Stimulated activated naive CD8-positive, alpha-beta T cell treated with anti-CD3 and anti-CD28 coated beads, Interleukin-15, Interleukin-2, amounts not matched to agents 100 ng/mL and 50 ng/mL, for 24 hours (primary cell): ENCODE data around the gene SLIT1.
"Not testable (repeated sequence)": the region's sequence is repeated elsewhere in the genome, so short reads cannot be mapped to it uniquely, and the experiment has no call there.

Experiments used
- H3K27ac Mint-ChIP-seq: one replicate; pipeline ENCODE4 v1.8.0; 2021; ENCODE audit warnings: mild to moderate bottlenecking, mixed read lengths
- H3K27me3 Mint-ChIP-seq: one replicate; pipeline ENCODE4 v1.8.0; 2021; ENCODE audit warnings: mixed read lengths
- H3K36me3 Mint-ChIP-seq: one replicate; pipeline ENCODE4 v1.8.0; 2021; ENCODE audit warnings: low read depth, mixed read lengths
- H3K4me1 Mint-ChIP-seq: one replicate; pipeline ENCODE4 v1.8.0; 2021; ENCODE audit warnings: low read depth, mixed read lengths
- H3K4me3 Mint-ChIP-seq: one replicate; pipeline ENCODE4 v1.8.0; 2021; ENCODE audit warnings: mild to moderate bottlenecking, mixed read lengths
- H3K9me3 Mint-ChIP-seq: one replicate; pipeline ENCODE4 v1.8.0; 2021; ENCODE audit warnings: mixed read lengths

SLIT1 gene

GRCh38 chr10:97087296-97087695 is 98.5 kb downstream of the SLIT1 start:
- Mint-ChIP-seq H3K4me3 (no peak overlapping the region), H3K9me3 (no peaks in the 10 kb centered on the region), H3K27me3 (peaks cover 43% of the 10 kb centered on the region), H3K4me1 (no peaks in the 10 kb centered on the region), H3K36me3 (no peaks in the 10 kb centered on the region), H3K27ac (no peak overlapping the region)

- no peaks in the 10 kb centered on the region for H3K9me3 Mint-ChIP-seq
- H3K27me3 Mint-ChIP-seq = peaks cover 47% of the 10 kb centered on the region
- no peak overlapping the region for H3K27ac Mint-ChIP-seq
- no peaks in the 10 kb centered on the region for H3K36me3 Mint-ChIP-seq
- no peaks in the 10 kb centered on the region for H3K4me1 Mint-ChIP-seq
- H3K4me3 Mint-ChIP-seq = no peak overlapping the region
These were observed 99.2 kb downstream of the SLIT1 start for GRCh38 chr10:97086530-97086929.

GRCh38 chr10:97083228-97083829 is 102.4 kb downstream of the SLIT1 start:
- Mint-ChIP-seq H3K27ac (no peak overlapping the region), H3K4me1 (no peaks in the 10 kb centered on the region), H3K27me3 (peaks cover 48% of the 10 kb centered on the region), H3K9me3 (no peaks in the 10 kb centered on the region), H3K36me3 (no peaks in the 10 kb centered on the region), H3K4me3 (no peak overlapping the region)

- H3K4me3 Mint-ChIP-seq, H3K9me3 Mint-ChIP-seq, H3K36me3 Mint-ChIP-seq, H3K27ac Mint-ChIP-seq, H3K4me1 Mint-ChIP-seq: not testable (repeated sequence)
- peaks cover 45% of the 10 kb centered on the region for H3K27me3 Mint-ChIP-seq
These were observed 103.2 kb downstream of the SLIT1 start for GRCh38 chr10:97082575-97082974.

DNA sequence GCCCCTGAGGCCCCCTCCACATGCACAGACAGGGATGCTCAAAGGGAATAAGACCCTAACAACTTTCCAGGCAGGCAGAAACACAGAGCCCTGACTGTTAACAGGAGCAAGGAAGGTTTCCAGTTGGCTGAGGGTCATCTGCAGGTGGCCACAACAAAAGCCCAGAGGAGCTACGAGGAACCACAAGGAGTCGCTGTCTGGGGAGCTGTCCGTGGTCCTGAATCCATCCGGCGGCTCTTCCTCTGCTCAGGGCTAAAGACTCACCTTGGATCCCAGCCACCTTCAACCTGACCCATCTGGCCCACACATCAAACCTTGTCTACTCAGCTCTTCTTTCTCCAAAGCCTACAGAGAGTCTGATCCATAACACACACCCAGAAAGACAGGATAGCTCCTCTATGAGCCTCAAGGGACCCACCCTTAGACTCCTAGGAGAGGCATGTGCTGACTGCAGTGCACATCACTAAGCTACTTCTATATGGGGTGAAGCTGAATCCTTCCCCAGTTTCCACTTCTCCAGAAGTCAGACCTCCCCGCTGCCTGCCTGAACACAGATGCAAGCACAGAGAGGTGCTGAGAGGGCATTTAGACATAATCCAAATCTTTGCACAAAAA is 104.0 kb downstream of the SLIT1 start:
- Mint-ChIP-seq H3K27me3 (peaks cover 44% of the 10 kb centered on the region), H3K4me3 (no peak overlapping the region), H3K27ac (no peak overlapping the region), H3K36me3 (no peaks in the 10 kb centered on the region), H3K9me3 (no peaks in the 10 kb centered on the region), H3K4me1 (no peaks in the 10 kb centered on the region)

GRCh38 chr10:97080051-97080776 is 105.5 kb downstream of the SLIT1 start:
- Mint-ChIP-seq H3K27ac (no peak overlapping the region), H3K4me1 (no peaks in the 10 kb centered on the region), H3K36me3 (no peaks in the 10 kb centered on the region), H3K4me3 (no peak overlapping the region), H3K9me3 (no peaks in the 10 kb centered on the region), H3K27me3 (peaks cover 45% of the 10 kb centered on the region)

DNA sequence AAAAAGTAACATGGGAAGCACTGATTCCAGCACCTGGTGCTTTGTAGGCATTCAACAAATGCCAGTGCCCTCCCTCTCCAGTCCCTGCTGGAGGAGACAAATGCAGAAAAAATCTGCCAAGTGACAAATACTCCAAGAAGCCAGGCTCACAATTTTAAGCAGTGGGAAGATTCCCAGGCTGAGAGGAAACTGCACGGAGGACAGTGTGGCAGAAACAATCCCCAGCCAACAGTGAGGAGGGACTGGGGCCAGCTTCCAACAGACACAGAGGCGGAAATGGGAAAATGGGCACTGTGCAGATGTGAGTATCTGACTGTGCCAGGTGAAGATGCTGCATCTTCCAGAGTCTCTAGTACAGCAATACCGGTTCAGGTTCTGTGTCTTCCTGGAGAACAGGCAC is 106.3 kb downstream of the SLIT1 start:
- Mint-ChIP-seq H3K27ac (no peak overlapping the region), H3K9me3 (no peaks in the 10 kb centered on the region), H3K4me1 (no peaks in the 10 kb centered on the region), H3K4me3 (no peak overlapping the region), H3K27me3 (peaks cover 45% of the 10 kb centered on the region), H3K36me3 (no peaks in the 10 kb centered on the region)

- Mint-ChIP-seq H3K9me3 (no peaks in the 10 kb centered on the region), H3K27me3 (peaks cover 47% of the 10 kb centered on the region), H3K36me3 (no peaks in the 10 kb centered on the region), H3K4me1 (no peaks in the 10 kb centered on the region), H3K4me3 (no peak overlapping the region), H3K27ac (no peak overlapping the region)
These were observed 106.8 kb downstream of the SLIT1 start for GRCh38 chr10:97078938-97079445.

- H3K27me3 Mint-ChIP-seq = peaks cover 51% of the 10 kb centered on the region
- no peaks in the 10 kb centered on the region for H3K9me3 Mint-ChIP-seq
- no peaks in the 10 kb centered on the region for H3K36me3 Mint-ChIP-seq
- H3K27ac Mint-ChIP-seq = no peak overlapping the region
- no peaks in the 10 kb centered on the region for H3K4me1 Mint-ChIP-seq
- no peak overlapping the region for H3K4me3 Mint-ChIP-seq
These were observed 107.4 kb downstream of the SLIT1 start for GRCh38 chr10:97078261-97078937.

GRCh38 chr10:97076781-97077180 is 109.0 kb downstream of the SLIT1 start:
- Mint-ChIP-seq H3K9me3 (no peaks in the 10 kb centered on the region), H3K36me3 (no peaks in the 10 kb centered on the region), H3K27me3 (peaks cover 46% of the 10 kb centered on the region), H3K4me3 (no peak overlapping the region), H3K27ac (no peak overlapping the region), H3K4me1 (no peaks in the 10 kb centered on the region)

DNA sequence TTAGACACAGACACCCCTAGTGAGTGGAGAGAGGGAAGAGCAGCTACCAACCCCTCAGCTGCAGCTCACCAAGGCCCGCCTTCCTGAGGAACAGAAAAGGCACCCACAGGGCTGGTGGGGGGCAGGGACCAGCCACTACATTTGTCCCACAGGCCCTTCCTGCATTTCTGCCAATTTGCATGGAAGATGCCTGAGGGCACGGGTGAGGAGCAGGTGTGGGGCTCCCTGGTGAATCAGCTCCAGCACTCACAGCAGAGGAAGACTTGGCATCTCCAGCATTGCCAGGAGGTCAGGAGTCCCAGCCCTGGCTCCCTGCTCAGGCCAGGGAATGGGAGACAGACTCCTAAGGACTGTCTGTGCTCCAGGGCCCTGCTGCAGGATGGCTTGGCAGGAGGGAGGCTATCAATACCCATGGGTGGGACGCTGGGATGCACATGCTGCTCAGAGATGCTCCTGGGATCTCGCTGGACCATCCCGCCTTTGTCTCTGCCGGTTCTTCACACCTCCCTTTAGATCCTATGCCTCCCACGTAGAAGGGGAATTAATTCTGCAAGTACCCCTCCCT is 109.7 kb downstream of the SLIT1 start:
- Mint-ChIP-seq H3K4me3 (no peak overlapping the region), H3K4me1 (no peaks in the 10 kb centered on the region), H3K36me3 (no peaks in the 10 kb centered on the region), H3K27ac (no peak overlapping the region), H3K27me3 (peaks cover 48% of the 10 kb centered on the region), H3K9me3 (no peaks in the 10 kb centered on the region)

GRCh38 chr10:97075421-97075820 is 110.3 kb downstream of the SLIT1 start:
- H3K9me3 Mint-ChIP-seq = no peaks in the 10 kb centered on the region
- no peaks in the 10 kb centered on the region for H3K36me3 Mint-ChIP-seq
- no peak overlapping the region for H3K27ac Mint-ChIP-seq
- H3K4me3 Mint-ChIP-seq = no peak overlapping the region
- no peaks in the 10 kb centered on the region for H3K4me1 Mint-ChIP-seq
- H3K27me3 Mint-ChIP-seq = peaks cover 48% of the 10 kb centered on the region

DNA sequence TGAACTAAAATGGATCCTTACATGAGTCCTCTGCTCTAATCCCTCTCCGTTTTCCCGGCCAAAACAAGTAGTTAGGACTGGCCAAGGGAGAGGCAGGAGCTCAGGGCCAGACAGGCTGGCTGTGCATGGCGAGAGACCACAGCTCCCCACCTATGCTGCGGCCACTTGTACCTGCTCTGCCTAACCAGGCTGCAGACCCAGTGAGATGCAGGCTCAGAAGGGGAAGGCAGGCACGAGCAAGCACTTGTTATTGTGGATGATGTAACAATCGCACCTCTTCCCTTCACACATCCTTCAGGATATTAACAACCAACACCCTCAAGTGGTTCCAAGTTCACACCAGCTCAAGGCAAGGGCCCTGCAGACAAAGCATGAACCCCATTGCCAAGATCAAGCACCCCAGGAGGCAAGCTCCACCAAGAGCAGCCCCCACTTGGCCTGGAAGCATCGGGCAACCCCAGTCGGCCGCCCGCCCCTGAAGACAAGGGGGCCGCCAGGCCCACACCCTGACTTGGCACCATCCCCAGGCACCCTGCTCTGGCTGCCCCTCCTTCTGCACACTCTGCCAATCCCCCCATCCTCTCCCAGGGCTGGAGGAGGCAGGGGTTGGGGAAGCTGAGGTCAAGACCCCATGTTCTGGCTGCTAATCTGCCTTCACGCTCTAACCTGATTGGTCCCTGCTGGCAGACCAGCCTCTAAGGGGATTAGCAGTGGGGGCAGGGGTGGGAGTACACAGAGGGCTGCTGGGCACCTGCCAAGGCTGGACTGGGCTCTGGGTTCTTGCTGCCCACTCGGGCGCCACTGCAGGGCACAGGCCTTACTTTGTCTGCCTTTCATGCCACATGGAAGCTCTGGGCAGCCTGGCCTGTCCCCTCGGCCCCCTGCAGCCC is 111.3 kb downstream of the SLIT1 start:
- H3K36me3 Mint-ChIP-seq = no peaks in the 10 kb centered on the region
- no peak overlapping the region for H3K4me3 Mint-ChIP-seq
- H3K9me3 Mint-ChIP-seq = no peaks in the 10 kb centered on the region
- H3K27ac Mint-ChIP-seq = no peak overlapping the region
- peaks cover 9% of the 10 kb centered on the region for H3K4me1 Mint-ChIP-seq
- peaks cover 45% of the 10 kb centered on the region for H3K27me3 Mint-ChIP-seq
